K562 (cell line): ENCODE results near the gene IP6K3. TPM values are rescaled to one million over a fixed set of nuclear protein-coding genes. Genes with fewer than 3 reads are reported as not detected.

Experiments used
- ATAC-seq: fragments of 200-7000 bp; cut with Tn5 transposase; 3 replicates; pipeline ENCODE4 v1.9.1; 2020; ENCODE audit warnings: moderate library complexity
- BruUV-seq: library from RNA; stranded (reverse); fragments of 400-500 nt; replicated peaks from 2 replicates; lab custom pipeline; 2021; lab: Mats Ljungman, UMichigan
- CTCF ChIA-PET: fragments of 300-600 bp; formaldehyde crosslinking; extraction: SDS; loops from one replicate; lab custom pipeline; 2021; ENCODE audit warnings: low intra/inter-chr PET ratio; lab: Yijun Ruan, JAX
- POLR2A ChIA-PET: fragments of 300-600, 350-650 bp; sonication (Branson Sonifier 250); formaldehyde crosslinking; extraction: SDS; loops from one replicate; lab custom pipeline; 2021; ENCODE audit warnings: antibody characterized with exemption, inconsistent platforms; lab: Yijun Ruan, JAX
- DNase-seq, 4 experiments: peaks; one replicate each; pipeline versions ENCODE4 v3.0.0 to v3.0.0-alpha.2; 2011 to 2018; ENCODE audit warnings: low spot score in 3 of 4, mixed read lengths in 3 of 4; ENCODE audit errors: extremely low read depth in 1 of 4
- FAIRE-seq: peaks from 2 replicates; lab custom pipeline; 2011; peaks lifted over from hg19 to GRCh38; lab: Jason Lieb, UNC
- H2AFZ ChIP-seq: 2 replicates; pipeline ENCODE4 v1.6.0; 2011; ENCODE audit warnings: low read depth, low read length, control low read depth, inconsistent platforms
- H3K27ac ChIP-seq: fragments of 200-600 bp; 3 replicates; pipeline ENCODE4 v1.8.0; 2011; ENCODE audit warnings: low read depth, mild to moderate bottlenecking, control low read depth, inconsistent platforms, low read length, moderate library complexity, mixed read lengths; ENCODE audit errors: extremely low read depth
- H3K27me3 ChIP-seq, 2 experiments: fragments of 300-600 bp in 1 of 2; 2 replicates in 1 of 2; 3 replicates in 1 of 2; pipeline versions ENCODE4 v1.6.0 to v1.8.0; 2011; ENCODE audit warnings: inconsistent platforms in 2 of 2, low read length in 2 of 2, mild to moderate bottlenecking in 1 of 2, mixed read lengths in 1 of 2, moderate library complexity in 1 of 2; ENCODE audit not compliant: control insufficient read depth in 2 of 2, insufficient read depth in 2 of 2
- H3K36me3 ChIP-seq: fragments of 300-600 bp; 3 replicates; pipeline ENCODE4 v1.8.0; 2011; ENCODE audit warnings: mild to moderate bottlenecking, low read length, inconsistent platforms; ENCODE audit not compliant: control insufficient read depth, insufficient read depth
- H3K4me1 ChIP-seq, 2 experiments: fragments of 200-600 bp in 1 of 2; replicated peaks in 1 of 2; 2 replicates in 1 of 2; 3 replicates in 1 of 2; pipeline versions ENCODE4 v1.5.1 to v1.8.0; 2011; ENCODE audit warnings: inconsistent platforms in 2 of 2, low read length in 2 of 2, mild to moderate bottlenecking in 1 of 2, mixed read lengths in 1 of 2, moderate library complexity in 1 of 2; ENCODE audit not compliant: control insufficient read depth in 2 of 2, insufficient read depth in 2 of 2
- H3K4me2 ChIP-seq: 2 replicates; pipeline ENCODE4 v1.6.1; 2011; ENCODE audit warnings: low read length, control low read depth, inconsistent platforms, mixed read lengths; ENCODE audit not compliant: insufficient read depth
- H3K4me3 ChIP-seq: fragments of 200-600 bp; sonication (generic), shearing (Covaris generic); 2 replicates; pipeline ENCODE4 v1.5.1; 2016; ENCODE audit warnings: control low read depth, inconsistent platforms
- H3K79me2 ChIP-seq: fragments of 200-600 bp; 3 replicates; pipeline ENCODE4 v1.8.0; 2011; ENCODE audit warnings: low read length, inconsistent platforms; ENCODE audit not compliant: control insufficient read depth, insufficient read depth
- H3K9ac ChIP-seq, 2 experiments: 2 replicates each; pipeline versions ENCODE4 v1.6.0 to v1.6.1; 2011; ENCODE audit warnings: low read depth in 2 of 2, low read length in 2 of 2, control low read depth in 1 of 2, inconsistent platforms in 1 of 2, mild to moderate bottlenecking in 1 of 2, mixed read lengths in 1 of 2; ENCODE audit not compliant: insufficient read depth in 1 of 2
- H3K9me1 ChIP-seq: one replicate; pipeline ENCODE4 v1.6.0; 2011; ENCODE audit warnings: inconsistent platforms, mild to moderate bottlenecking, low read length, moderate library complexity; ENCODE audit not compliant: control insufficient read depth, insufficient read depth
- H3K9me3 ChIP-seq: replicated peaks from 2 replicates; pipeline ENCODE4 v1.5.1; 2011; ENCODE audit warnings: low read depth, low read length, inconsistent platforms; ENCODE audit not compliant: control insufficient read depth, insufficient read depth
- H4K20me1 ChIP-seq: replicated peaks from 2 replicates; pipeline ENCODE4 v1.6.1; 2011; ENCODE audit warnings: low read length, inconsistent platforms, mixed read lengths; ENCODE audit not compliant: control insufficient read depth, insufficient read depth
- ARID2 ChIP-seq: fragments of 450-650 bp; IDR thresholded peaks from 2 replicates; pipeline ENCODE4 v1.6.1; 2017; ENCODE audit warnings: antibody characterized with exemption, mild to moderate bottlenecking
- BMI1 ChIP-seq: fragments of 150-350 bp; IDR thresholded peaks from 2 replicates; pipeline ENCODE4 v1.6.1; 2014; ENCODE audit warnings: low read length
- CSDE1 ChIP-seq, 2 experiments: fragments of 450-650 bp; IDR thresholded peaks; 2 replicates each; pipeline ENCODE4 v1.6.1; 2016; ENCODE audit warnings: mild to moderate bottlenecking in 1 of 2
- ELF1 ChIP-seq: fragments of 200-800 bp; sonication (Bioruptor generic); IDR thresholded peaks from 2 replicates; pipeline ENCODE4 v1.6.1; 2016; ENCODE audit warnings: missing genetic modification characterization, missing compliant biosample characterization
- HDAC8 ChIP-seq: fragments of 450-650 bp; IDR thresholded peaks from 2 replicates; pipeline ENCODE4 v1.6.1; 2016; ENCODE audit warnings: mild to moderate bottlenecking, missing genetic modification characterization, moderate library complexity, missing compliant biosample characterization
- KLF6 ChIP-seq: fragments of 250-450 bp; sonication (Bioruptor Pico); IDR thresholded peaks from 2 replicates; pipeline ENCODE4 v1.4.0; 2020; ENCODE audit warnings: mild to moderate bottlenecking, moderate library complexity, borderline replicate concordance
- MCM2 ChIP-seq: fragments of 450-650 bp; IDR thresholded peaks from 2 replicates; pipeline ENCODE4 v1.6.1; 2017; ENCODE audit warnings: low read depth, mild to moderate bottlenecking
- NUFIP1 ChIP-seq: fragments of 450-650 bp; IDR thresholded peaks from 2 replicates; pipeline ENCODE4 v1.6.1; 2018; ENCODE audit not compliant: partially characterized antibody
- OTX1 ChIP-seq: fragments of 450-650 bp; formaldehyde crosslinking; IDR thresholded peaks from 2 replicates; pipeline ENCODE4 v1.4.0; 2022; ENCODE audit warnings: mild to moderate bottlenecking
- PHB2 ChIP-seq: fragments of 450-650 bp; IDR thresholded peaks from 2 replicates; pipeline ENCODE4 v1.6.1; 2017; ENCODE audit warnings: low read depth
- PRMT5 ChIP-seq: sonication (generic); formaldehyde crosslinking; IDR thresholded peaks from 2 replicates; pipeline ENCODE4 v1.5.0; 2020; ENCODE audit warnings: missing genetic modification reagents
- TAF1 ChIP-seq: IDR thresholded peaks from 2 replicates; pipeline ENCODE4 v1.6.1; 2011; ENCODE audit warnings: mild to moderate bottlenecking, low read length, moderate library complexity; ENCODE audit not compliant: insufficient read depth, control insufficient read depth, severe bottlenecking; ENCODE audit errors: extremely low read depth
- TCFL5 ChIP-seq: fragments of 250-450 bp; sonication (Bioruptor Pico); conservative IDR thresholded peaks from 2 replicates; pipeline ENCODE4 v1.6.1; 2021; ENCODE audit warnings: mild to moderate bottlenecking, moderate library complexity, matching md5 sums
- TRIM28 ChIP-seq: fragments of 450-650 bp; IDR thresholded peaks from 2 replicates; pipeline ENCODE4 v1.6.1; 2017
- ZKSCAN3 ChIP-seq: fragments of 250-450 bp; sonication (Bioruptor Pico); IDR thresholded peaks from 2 replicates; pipeline ENCODE4 v1.4.0; 2020
- ZNF583 ChIP-seq: fragments of 250-450 bp; sonication (Bioruptor Pico); IDR thresholded peaks from 2 replicates; pipeline ENCODE4 v1.4.0; 2020
- ZSCAN32 ChIP-seq: fragments of 450-650 bp; formaldehyde crosslinking; IDR thresholded peaks from 2 replicates; pipeline ENCODE4 v1.4.0; 2020; ENCODE audit warnings: mild to moderate bottlenecking, moderate library complexity
- WGBS: fragments of 100-300 bp; shearing (Covaris generic); methylation state at CpG from one replicate; pipeline ENCODE4 v1.1.6; 2016; ENCODE audit warnings: low coverage, mixed read lengths; ENCODE audit not compliant: insufficient coverage; ENCODE audit errors: missing lambda C conversion rate; 5-methylcytosine and 5-hydroxymethylcytosine counted together
- in situ Hi-C: fragments of 300-500 bp; cut with MboI; formaldehyde crosslinking; loops from 4 replicates; pipeline ENCODE4 v1.15.0; 2018; ENCODE audit warnings: inconsistent platforms, mixed read lengths
- intact Hi-C: fragments of 100-400 bp; cut with micrococcal nuclease; formaldehyde crosslinking; loops from 2 replicates; pipeline ENCODE4 v1.14.2; 2022
- polyA plus RNA-seq, 8 experiments: library from polyadenylated mRNA; depleted of rRNA in 4 of 8; stranded (reverse) in 5 of 8; unstranded in 3 of 8; fragments of >200 nt; fragmentation: Nextera tagmentation in 2 of 8; fragmentation: Illumina TruSeq in 1 of 8; extraction: Ambion mirVana in 2 of 8; extraction: Trizol in 1 of 8; gene quantifications; 2 replicates each; pipeline versions ENCODE4 v1.2.1 to v1.2.3, GENCODE V29; 2011 to 2014; ENCODE audit warnings: inconsistent platforms in 1 of 8, missing spikeins in 1 of 8
- total RNA-seq, 7 experiments: library from RNA; depleted of rRNA in 6 of 7; stranded (reverse); fragments of >200 nt in 6 of 7; fragmentation: Illumina TruSeq in 2 of 7; extraction: Trizol in 2 of 7; gene quantifications; 2 replicates each; pipeline versions ENCODE4 v1.2.1 to v1.2.3, GENCODE V29; 2011 to 2021; ENCODE audit warnings: low replicate concordance in 1 of 7
- TF ChIP-seq, protein P1 (sequence below): fragments of 450-650 bp; IDR thresholded peaks from 2 replicates; pipeline ENCODE4 v1.6.1; 2017; ENCODE audit warnings: antibody characterized with exemption
- TF ChIP-seq, protein P2 (sequence below): fragments of 250-450 bp; sonication (Bioruptor Pico); IDR thresholded peaks from 2 replicates; pipeline ENCODE4 v1.8.0; 2022; ENCODE audit warnings: inconsistent platforms, mild to moderate bottlenecking, moderate library complexity, borderline replicate concordance
- TF ChIP-seq, protein P3 (sequence below): sonication (generic); formaldehyde crosslinking; IDR thresholded peaks from 2 replicates; pipeline ENCODE4 v1.8.1; 2023; ENCODE audit warnings: mild to moderate bottlenecking, missing genetic modification reagents

Gene IP6K3
- total and polyA plus RNA-seq, 9 of the 15 experiments (the other 6 are each of a cell fraction or from before 2014, with no cell fraction given), result not detected

DNA sequence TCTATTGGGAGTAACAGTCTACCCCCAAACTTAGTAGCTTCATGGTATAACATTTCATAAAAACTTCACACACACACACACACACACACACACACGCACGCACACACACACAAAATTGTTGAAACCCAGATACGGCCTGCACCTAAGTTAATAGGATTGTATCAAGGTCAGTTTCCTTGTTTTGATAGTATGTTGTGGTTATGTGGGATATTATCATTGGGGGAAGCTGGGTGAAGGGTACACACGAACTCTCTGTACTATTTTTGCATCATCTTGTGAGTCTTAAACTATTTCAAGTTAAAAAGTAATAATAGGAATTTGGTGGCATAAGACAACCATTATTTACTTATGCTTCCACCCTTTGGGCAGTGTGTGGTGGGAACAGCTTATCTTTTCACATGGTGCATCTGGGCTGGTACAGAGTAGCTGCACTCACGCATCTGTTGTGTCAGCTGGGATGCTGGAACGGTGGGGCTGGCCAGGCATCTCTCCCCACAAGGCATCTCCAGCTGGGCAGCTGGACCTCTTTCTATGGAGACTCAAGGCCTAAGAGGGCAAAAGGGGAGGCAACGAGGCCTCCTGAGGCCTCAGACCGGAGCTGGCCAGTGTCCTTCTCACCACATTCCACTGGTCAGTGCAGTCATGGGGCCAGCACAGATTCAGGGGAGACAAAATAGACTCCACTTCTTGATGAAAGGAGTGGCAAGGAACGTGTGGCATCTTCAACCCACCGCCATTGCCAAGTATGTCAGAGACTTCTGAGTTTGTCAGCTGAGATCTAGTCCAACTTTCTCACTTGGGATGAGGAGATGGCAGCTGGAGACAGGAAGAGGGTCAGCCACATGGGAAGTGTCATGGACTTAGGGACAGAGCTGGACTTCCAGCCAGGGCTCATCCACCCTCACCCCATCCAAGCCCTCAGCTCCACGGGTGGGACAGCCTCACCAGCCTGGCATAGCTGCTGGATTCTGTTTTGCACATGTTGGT, 20.5 kb upstream of the IP6K3 start:
- no peak for FAIRE-seq
- ChIA-PET POLR2A (interaction anchor here (0.6 to 1.9 kb wide), 4 partner anchors 9 to 245 kb away, joined by 3 to 11 read pairs (median 4); no protein-coding TSS in a partner anchor), CTCF (interaction anchor here (2.2 kb wide), 1 partner anchor 387 kb away, joined by 10 read pairs; no protein-coding TSS in a partner anchor)
- Histone ChIP-seq H3K9me3 (no peaks in the 10 kb centered on the region), H3K27me3 (peaks cover 28 to 73% of the 10 kb centered on the region in 2 experiments), H2AFZ (no peak overlapping the region), H3K4me2 (no peak overlapping the region), H3K36me3 (peaks cover 1% of the 10 kb centered on the region; the same call in 1 of the 3 replicates), H3K9ac (no peak overlapping the region), H3K9me1 (no peaks in the 10 kb centered on the region), H4K20me1 (peaks cover 29% of the 10 kb centered on the region), H3K79me2 (no peaks in the 10 kb centered on the region), H3K27ac (no peak overlapping the region), H3K4me3 (no peak overlapping the region), H3K4me1 (peaks cover 3 to 16% of the 10 kb centered on the region in 2 experiments; a peak in 3 of 5 replicates)
- BruUV-seq, result no TSS peak
- TF ChIP-seq KLF6 (CRISPR knock-in tag), result no peak
- TF ChIP-seq ZSCAN32 (CRISPR knock-in tag), result no peak
- TF ChIP-seq, protein P1, sequence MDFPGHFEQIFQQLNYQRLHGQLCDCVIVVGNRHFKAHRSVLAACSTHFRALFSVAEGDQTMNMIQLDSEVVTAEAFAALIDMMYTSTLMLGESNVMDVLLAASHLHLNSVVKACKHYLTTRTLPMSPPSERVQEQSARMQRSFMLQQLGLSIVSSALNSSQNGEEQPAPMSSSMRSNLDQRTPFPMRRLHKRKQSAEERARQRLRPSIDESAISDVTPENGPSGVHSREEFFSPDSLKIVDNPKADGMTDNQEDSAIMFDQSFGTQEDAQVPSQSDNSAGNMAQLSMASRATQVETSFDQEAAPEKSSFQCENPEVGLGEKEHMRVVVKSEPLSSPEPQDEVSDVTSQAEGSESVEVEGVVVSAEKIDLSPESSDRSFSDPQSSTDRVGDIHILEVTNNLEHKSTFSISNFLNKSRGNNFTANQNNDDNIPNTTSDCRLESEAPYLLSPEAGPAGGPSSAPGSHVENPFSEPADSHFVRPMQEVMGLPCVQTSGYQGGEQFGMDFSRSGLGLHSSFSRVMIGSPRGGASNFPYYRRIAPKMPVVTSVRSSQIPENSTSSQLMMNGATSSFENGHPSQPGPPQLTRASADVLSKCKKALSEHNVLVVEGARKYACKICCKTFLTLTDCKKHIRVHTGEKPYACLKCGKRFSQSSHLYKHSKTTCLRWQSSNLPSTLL, result no peak
- TF ChIP-seq ELF1 (tag), result no peak
- TF ChIP-seq TRIM28, result no peak
- TF ChIP-seq, protein P2, sequence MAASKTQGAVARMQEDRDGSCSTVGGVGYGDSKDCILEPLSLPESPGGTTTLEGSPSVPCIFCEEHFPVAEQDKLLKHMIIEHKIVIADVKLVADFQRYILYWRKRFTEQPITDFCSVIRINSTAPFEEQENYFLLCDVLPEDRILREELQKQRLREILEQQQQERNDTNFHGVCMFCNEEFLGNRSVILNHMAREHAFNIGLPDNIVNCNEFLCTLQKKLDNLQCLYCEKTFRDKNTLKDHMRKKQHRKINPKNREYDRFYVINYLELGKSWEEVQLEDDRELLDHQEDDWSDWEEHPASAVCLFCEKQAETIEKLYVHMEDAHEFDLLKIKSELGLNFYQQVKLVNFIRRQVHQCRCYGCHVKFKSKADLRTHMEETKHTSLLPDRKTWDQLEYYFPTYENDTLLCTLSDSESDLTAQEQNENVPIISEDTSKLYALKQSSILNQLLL, result no peak
- no peak for TF ChIP-seq PRMT5 (CRISPR knock-in tag)
- TF ChIP-seq OTX1 (CRISPR knock-in tag), result no peak
- TF ChIP-seq CSDE1 (IDR thresholded peaks at IDR 0.05), result no peak
- TF ChIP-seq MCM2, result no peak
- TF ChIP-seq TAF1, result no peak
- TF ChIP-seq ZKSCAN3 (CRISPR knock-in tag), result no peak
- TF ChIP-seq, protein P3, sequence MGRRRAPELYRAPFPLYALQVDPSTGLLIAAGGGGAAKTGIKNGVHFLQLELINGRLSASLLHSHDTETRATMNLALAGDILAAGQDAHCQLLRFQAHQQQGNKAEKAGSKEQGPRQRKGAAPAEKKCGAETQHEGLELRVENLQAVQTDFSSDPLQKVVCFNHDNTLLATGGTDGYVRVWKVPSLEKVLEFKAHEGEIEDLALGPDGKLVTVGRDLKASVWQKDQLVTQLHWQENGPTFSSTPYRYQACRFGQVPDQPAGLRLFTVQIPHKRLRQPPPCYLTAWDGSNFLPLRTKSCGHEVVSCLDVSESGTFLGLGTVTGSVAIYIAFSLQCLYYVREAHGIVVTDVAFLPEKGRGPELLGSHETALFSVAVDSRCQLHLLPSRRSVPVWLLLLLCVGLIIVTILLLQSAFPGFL, result no peak
- no peak for TF ChIP-seq ARID2
- TF ChIP-seq HDAC8 (tag), result no peak
- TF ChIP-seq ZNF583 (CRISPR knock-in tag), result no peak
- TF ChIP-seq TCFL5, result no peak
- no peak for TF ChIP-seq NUFIP1
- no peak for TF ChIP-seq PHB2
- no peak for TF ChIP-seq BMI1
- ATAC-seq, result no peak
- intact Hi-C loops (no loop called here), in situ Hi-C loops (no loop called here)
- DNase-seq, result no peak
- 2% methylated on average over 11 of the region's 11 CpGs for WGBS
